MCF 10A (cell line): ENCODE results near the gene INAFM2. TPM values are rescaled to one million over a fixed set of nuclear protein-coding genes. Genes with fewer than 3 reads are reported as not detected.

Experiments used
- BruUV-seq: library from RNA; stranded (reverse); fragments of 400-500 nt; replicated peaks from 2 replicates; lab custom pipeline; 2021; lab: Mats Ljungman, UMichigan
- CTCF ChIA-PET: fragments of 300-600 bp; sonication (Branson Sonifier 250); formaldehyde crosslinking; extraction: SDS; loops from one replicate; lab custom pipeline; 2021; ENCODE audit warnings: antibody characterized with exemption, inconsistent platforms; lab: Yijun Ruan, JAX
- POLR2A ChIA-PET: fragments of 300-600, 350-650 bp; sonication (Branson Sonifier 250); formaldehyde crosslinking; extraction: SDS; loops from one replicate; lab custom pipeline; 2020; ENCODE audit warnings: antibody characterized with exemption, inconsistent platforms; lab: Yijun Ruan, JAX
- DNase-seq: peaks from one replicate; pipeline ENCODE4 v3.0.0-alpha.2; 2018; ENCODE audit not compliant: unreplicated experiment
- H3K27ac Mint-ChIP-seq: one replicate; pipeline ENCODE4 v1.8.0; 2022; ENCODE audit warnings: mild to moderate bottlenecking, low read depth, mixed read lengths; ENCODE audit not compliant: unreplicated experiment
- H3K27me3 Mint-ChIP-seq: one replicate; pipeline ENCODE4 v1.8.0; 2022; ENCODE audit warnings: mixed read lengths; ENCODE audit not compliant: insufficient read depth, unreplicated experiment
- H3K36me3 Mint-ChIP-seq: one replicate; pipeline ENCODE4 v1.8.0; 2022; ENCODE audit warnings: mild to moderate bottlenecking, moderate library complexity, mixed read lengths; ENCODE audit not compliant: insufficient read depth, unreplicated experiment
- H3K4me1 Mint-ChIP-seq: one replicate; pipeline ENCODE4 v1.8.0; 2022; ENCODE audit warnings: mixed read lengths; ENCODE audit not compliant: insufficient read depth, unreplicated experiment
- H3K4me3 Mint-ChIP-seq: one replicate; pipeline ENCODE4 v1.8.0; 2022; ENCODE audit warnings: mild to moderate bottlenecking, moderate library complexity, mixed read lengths; ENCODE audit not compliant: unreplicated experiment
- H3K9me3 Mint-ChIP-seq: one replicate; pipeline ENCODE4 v1.8.0; 2022; ENCODE audit warnings: mixed read lengths; ENCODE audit not compliant: unreplicated experiment
- intact Hi-C: fragments of 100-400 bp; cut with micrococcal nuclease; formaldehyde crosslinking; loops from 2 replicates; pipeline ENCODE4 v1.14.1; 2022
- total RNA-seq: library from RNA; stranded (reverse); gene quantifications from 2 replicates; pipeline ENCODE4 v1.2.3, GENCODE V29; 2022
- TF ChIP-seq, protein P1 (sequence below): fragments of 200-600 bp; IDR thresholded peaks from one replicate; pipeline ENCODE4 v1.8.0; 2022; ENCODE audit warnings: antibody characterized with exemption, mild to moderate bottlenecking; ENCODE audit not compliant: unreplicated experiment

The INAFM2 gene
- total RNA-seq, 1 experiment from 2014 or later: 15.7 TPM

DNA sequence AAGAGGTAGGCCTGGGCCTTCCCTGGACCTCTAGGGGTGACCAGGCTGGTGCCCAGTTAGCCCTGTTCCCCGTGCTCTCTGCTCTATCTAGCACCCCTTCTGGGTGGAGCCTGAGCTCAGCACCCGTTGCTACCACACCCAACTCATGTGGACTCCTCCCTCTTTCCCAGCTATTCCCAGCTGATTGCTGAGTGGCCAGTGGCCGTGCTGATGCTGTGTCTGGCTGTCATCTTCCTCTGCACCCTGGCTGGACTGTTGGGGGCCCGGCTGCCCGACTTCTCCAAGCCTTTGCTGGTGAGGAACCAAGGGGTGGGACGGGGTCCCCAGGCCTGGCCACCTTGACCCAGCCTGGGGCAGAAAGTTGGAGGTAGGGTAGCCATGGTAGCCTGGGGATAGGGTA lies 40.8 kb downstream of the INAFM2 start:
- ChIA-PET POLR2A (no interaction called here), CTCF (interaction anchor here (0.6 to 8.1 kb wide), 4 partner anchors 21 to 808 kb away, joined by 3 to 112 read pairs (median 10); partner anchors contain the start of gene CCDC9B)
- H3K4me3 Mint-ChIP-seq: no peak overlapping the region
- H3K27ac Mint-ChIP-seq: no peak overlapping the region
- intact Hi-C loops: no loop called here
- no peaks in the 10 kb centered on the region for H3K9me3 Mint-ChIP-seq
- no TSS peak for BruUV-seq
- H3K36me3 Mint-ChIP-seq: peaks cover 7% of the 10 kb centered on the region
- H3K27me3 Mint-ChIP-seq: no peaks in the 10 kb centered on the region
- peaks cover 6% of the 10 kb centered on the region for H3K4me1 Mint-ChIP-seq
- DNase-seq: no peak
- TF ChIP-seq, protein P1, sequence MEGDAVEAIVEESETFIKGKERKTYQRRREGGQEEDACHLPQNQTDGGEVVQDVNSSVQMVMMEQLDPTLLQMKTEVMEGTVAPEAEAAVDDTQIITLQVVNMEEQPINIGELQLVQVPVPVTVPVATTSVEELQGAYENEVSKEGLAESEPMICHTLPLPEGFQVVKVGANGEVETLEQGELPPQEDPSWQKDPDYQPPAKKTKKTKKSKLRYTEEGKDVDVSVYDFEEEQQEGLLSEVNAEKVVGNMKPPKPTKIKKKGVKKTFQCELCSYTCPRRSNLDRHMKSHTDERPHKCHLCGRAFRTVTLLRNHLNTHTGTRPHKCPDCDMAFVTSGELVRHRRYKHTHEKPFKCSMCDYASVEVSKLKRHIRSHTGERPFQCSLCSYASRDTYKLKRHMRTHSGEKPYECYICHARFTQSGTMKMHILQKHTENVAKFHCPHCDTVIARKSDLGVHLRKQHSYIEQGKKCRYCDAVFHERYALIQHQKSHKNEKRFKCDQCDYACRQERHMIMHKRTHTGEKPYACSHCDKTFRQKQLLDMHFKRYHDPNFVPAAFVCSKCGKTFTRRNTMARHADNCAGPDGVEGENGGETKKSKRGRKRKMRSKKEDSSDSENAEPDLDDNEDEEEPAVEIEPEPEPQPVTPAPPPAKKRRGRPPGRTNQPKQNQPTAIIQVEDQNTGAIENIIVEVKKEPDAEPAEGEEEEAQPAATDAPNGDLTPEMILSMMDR: no peak

DNA sequence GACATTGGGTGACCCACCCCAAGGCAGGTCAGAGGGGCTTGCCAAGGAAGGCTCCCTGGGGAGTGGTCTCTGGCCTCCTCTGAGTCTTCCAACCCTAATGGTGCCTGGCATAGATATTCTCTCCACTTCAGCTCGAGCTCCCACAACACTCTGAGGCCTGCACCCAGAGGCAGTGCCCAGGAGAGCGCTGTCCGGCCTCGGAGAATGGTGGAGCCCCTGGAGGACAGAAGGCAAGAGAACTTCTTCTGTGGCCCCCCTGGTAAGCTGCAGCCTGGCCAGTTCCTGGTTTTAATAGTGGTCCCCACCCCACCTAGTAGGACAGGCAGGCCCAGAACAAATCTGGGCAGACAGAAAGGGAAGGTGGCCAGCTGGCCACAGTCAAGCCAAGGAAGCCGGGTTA lies 41.5 kb downstream of the INAFM2 start:
- Mint-ChIP-seq H3K36me3 (peaks cover 7% of the 10 kb centered on the region), H3K9me3 (no peaks in the 10 kb centered on the region), H3K27ac (no peak overlapping the region), H3K4me3 (no peak overlapping the region), H3K4me1 (peaks cover 6% of the 10 kb centered on the region), H3K27me3 (no peaks in the 10 kb centered on the region)
- DNase-seq: no peak
- POLR2A ChIA-PET: no interaction called here
- CTCF ChIA-PET: interaction anchor here (0.9 to 8.1 kb wide), 8 partner anchors 22 to 91 kb away, joined by 3 to 112 read pairs (median 4); partner anchors contain the start of gene CCDC9B
- no TSS peak for BruUV-seq
- TF ChIP-seq, protein P1: no peak
- intact Hi-C loops: no loop called here

DNA sequence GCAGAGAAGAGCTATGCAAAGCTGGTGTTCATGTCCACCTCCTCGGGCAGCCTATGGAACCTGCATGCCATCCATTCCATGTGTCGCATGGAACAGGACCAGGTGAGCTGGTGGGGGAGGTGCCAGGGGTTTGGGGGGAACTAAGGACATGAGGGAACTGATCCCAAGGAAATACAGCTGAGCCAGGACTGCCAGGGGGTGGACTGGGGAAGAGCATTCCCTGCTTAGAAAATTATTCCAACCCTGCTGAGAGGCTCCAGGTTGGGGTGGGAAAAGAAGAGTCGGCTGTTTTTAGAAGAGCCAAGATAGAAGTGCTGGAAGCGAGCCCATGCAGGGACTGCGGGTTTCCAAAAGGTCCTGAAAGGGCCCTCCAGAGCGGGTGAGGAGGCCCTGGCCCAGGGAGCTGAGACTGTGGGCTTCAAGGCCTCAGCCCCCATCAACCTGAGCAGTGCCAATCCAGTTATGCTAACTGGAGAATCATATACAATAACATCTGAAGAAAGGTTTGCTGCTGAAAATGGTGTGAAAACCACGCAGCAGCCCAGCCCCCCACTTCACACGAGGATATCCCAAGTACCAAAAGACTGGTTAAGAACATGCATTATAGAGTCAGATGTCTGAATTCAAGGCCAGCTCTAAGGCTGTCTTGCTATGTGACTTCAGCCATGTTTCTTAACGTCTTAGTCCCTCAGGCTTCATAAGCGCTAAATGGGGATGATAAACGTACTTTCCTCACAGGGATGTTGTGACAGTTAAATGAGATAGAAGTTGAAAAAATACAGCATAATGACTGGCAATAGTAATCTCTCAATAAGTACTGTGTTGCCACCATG lies 42.3 kb downstream of the INAFM2 start:
- POLR2A ChIA-PET: interaction anchor here (0.6 to 1.6 kb wide), 5 partner anchors 22 to 39 kb away, joined by 3 to 6 read pairs (median 4); no protein-coding TSS in a partner anchor
- TF ChIP-seq, protein P1: no peak
- no peaks in the 10 kb centered on the region for H3K9me3 Mint-ChIP-seq
- no peak for DNase-seq
- H3K27me3 Mint-ChIP-seq: no peaks in the 10 kb centered on the region
- H3K4me1 Mint-ChIP-seq: peaks cover 6% of the 10 kb centered on the region
- no peak overlapping the region for H3K27ac Mint-ChIP-seq
- peaks cover 7% of the 10 kb centered on the region for H3K36me3 Mint-ChIP-seq
- H3K4me3 Mint-ChIP-seq: no peak overlapping the region
- BruUV-seq: no TSS peak
- CTCF ChIA-PET: interaction anchor here (0.6 to 8.1 kb wide), 17 partner anchors 8 to 288 kb away, joined by 3 to 112 read pairs (median 6); partner anchors contain the start of genes CCDC9B and DISP2
- intact Hi-C loops: no loop called here
